HS-5 (cell line): ENCODE results near the gene TMTC2.

ENCODE experiments used
- DNase-seq: peaks from one replicate; pipeline ENCODE4 v3.0.0-alpha.2; 2012; ENCODE audit warnings: low read depth

Gene TMTC2

DNA sequence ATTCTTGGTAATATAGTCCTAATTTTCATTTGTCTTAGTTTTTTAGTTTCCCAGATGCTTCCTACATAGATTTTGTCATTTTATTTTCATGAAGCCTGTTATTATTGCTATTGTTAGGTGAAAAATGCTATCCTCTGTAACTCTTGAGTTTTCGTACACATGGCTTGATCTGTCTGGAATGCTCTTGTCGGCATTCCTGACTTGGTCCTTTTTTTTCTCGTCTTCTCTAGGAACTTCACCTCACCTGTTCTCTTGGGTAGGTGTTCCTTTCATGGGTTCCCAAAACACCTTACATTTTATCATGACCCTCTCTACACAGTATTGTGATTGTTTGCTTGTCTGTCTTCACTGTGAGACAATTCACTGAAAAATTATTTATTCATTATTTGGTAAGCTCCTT is 267.4 kb downstream of the TMTC2 start:
- no peak for DNase-seq

DNA sequence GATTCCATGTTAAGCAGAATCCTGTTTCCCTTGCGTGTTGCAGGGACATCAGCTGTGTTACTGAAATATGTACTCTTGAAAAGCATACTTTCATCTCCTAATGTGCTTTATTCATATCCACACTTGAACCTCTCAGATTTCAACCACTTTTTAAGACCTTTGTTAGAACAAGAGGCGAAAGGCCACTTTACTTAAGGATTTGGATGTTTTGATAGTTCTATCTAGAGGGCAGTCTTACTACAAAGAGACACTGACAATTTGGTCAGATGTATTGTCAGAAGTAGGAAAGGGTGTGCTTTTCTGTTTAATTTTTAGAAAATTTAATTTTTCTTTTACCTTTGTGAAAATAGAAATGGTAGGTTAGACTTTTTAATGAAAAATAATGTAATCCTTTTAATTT is 267.9 kb downstream of the TMTC2 start:
- DNase-seq, result no peak

DNA sequence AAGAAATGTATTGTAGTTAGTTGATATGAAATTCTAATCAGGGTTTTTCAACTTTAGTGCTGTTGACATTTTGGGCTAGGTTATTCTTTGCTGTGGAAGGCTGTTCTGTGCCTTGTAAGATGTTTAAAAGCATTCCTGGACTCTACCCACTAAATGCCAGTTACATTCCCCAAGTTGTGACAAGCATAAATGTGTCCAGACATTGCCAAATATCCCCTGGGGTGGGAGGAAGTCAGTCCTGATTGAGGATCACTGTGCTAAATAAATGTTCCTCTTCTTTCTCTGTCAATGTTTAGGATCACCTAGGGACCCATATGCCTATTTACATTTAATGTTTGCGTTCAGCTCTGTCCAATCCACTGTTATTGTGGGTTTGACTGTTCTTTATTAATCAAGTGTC is 268.3 kb downstream of the TMTC2 start:
- no peak for DNase-seq

DNA sequence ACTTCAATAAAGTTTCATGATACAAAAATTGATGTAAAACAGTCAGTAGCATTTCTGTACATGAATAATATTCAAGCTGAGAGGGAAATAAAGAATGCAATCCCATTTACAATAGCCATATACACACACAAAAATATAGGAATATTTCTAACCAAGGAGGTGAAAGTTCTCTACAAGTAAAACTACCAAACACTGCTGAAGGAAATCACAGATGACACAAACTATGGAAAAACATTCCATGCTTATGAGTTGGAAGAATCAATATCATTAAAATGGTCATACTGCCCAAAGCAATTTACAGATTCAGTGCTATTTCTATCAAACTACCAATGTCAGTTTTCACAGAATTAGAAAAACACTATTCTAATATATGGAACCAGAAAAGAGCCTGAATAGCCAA is 272.3 kb downstream of the TMTC2 start:
- no peak for DNase-seq

DNA sequence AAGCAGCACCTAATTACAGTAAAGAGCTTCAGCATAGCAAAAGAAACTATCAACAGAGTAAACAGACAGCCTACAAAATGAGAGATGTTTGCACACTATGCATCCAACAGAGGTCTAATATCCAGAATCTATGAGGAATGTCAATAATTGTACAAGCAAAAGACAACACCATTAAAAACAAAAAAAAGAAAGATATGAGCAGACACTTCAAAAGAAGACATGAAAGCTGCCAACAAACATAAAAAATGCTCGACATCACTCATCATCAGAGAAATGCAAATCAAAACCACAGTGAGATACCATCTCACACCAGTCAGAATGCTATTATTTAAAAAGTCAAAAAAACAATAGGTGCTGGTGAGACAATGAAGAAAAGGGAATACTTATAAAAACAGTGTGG is 273.1 kb downstream of the TMTC2 start:
- no peak for DNase-seq

DNA sequence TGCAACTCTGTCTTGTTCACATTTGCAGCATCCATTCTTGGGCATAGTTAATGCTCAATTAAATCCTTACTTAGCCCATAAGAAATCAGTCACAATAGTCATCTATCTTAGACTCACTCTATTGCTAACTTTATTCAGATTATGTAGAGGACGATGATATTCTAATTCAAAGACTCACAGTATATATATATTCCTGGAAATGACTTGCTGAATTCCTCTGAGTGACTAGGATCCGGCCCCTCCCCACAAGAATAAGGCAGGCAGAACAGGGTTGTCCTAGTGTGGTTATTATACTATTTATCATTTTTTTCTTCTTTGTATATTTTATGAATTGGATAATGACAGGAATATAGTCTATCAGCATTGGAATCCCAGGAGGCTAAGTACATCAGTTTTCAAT is 275.1 kb downstream of the TMTC2 start:
- DNase-seq, result no peak

DNA sequence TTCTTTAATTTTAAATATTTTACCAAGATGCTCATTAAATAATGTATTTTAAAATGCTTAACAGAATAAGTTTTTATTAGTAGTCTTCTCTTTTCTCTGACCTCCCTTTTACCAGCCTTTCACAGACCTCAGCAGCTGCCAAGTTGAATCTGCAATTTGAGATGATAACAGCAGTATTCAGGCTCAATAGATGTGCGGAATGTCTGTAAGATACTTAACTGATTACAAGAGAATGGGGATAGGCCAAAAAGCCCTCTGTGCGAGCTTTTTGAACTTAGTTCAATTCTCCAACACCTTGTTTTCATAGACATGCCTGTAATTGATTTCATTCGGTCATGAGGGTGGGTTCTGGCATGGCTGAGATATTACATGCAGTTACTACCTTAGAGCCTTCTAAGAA is 277.2 kb downstream of the TMTC2 start:
- DNase-seq, result no peak

DNA sequence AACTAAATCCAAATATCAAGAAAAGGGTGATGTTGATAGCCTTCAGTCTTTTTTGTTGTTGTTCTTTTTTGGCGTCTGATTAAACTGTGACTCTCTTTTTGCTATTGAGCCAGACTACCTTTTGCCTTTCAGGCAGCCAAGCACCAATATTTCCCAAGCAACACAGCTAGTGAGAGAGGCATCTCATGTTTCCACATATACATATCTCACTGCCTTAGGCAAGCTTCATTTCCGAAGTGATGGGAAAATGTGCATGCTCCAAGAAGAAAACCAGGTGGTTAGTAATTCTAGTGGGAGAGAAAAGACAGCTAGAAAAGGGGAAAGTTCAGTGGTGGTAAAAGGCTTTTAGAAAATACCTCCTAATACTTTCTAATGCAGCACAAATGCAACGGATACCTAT is 277.7 kb downstream of the TMTC2 start:
- DNase-seq, result no peak

DNA sequence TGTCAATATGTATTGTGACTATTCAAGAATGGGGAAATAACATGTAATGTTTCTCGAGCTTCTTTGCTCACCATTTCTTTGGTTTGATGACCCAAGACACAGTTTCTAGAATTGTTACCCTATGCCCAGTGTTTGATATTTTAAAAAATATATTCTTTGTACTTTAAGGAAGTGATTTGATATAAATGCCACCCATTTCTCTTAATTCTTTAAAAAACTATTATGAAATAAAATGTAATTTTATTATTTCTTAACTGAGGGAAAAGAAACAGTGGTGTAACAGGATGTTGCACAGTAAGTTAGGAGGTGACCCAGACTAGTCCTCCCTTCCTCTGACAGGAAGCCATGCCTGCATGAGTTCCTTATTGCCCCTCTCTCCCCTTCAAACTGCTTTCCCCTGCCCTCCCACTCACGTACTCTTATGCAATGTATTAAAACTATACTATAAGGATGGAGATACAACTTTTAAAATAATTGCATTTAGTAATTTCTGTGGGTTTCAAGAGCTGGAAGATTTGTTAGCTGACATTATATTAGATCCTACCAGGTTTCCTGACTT is 279.4 kb downstream of the TMTC2 start:
- no peak for DNase-seq

DNA sequence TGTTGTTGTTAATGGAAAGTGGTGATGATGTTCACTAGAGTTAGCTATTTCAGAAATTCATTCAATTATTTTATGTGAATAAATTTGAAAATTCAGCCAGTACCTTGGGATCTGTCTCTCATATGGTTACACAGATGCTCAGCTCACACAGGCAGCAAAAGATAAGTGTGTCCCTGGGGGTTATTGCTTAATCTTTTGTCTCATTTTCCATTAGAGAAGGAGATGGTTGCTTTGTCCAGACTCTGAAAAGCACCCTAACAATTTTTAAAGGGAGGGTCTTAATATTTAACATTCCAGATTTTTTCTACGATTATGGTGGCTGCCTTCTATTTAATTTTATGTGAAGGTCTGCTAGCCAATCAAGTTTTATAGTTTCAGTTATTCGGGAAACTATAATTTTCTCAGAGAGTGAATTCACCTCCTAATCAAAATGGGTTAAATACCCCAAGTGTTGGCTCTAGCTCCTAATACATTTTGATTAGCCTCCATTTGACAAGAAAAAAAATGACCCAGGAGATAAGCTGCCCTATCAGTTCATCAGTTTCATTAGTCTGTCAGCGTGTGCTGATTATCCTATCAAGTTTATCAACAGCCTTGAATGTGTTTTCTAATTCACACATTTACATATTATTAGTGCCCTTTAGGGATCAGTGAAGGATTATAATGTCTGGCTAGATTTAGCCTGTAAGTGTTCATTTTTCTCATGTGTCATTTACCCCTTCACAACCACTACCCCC is 282.1 kb downstream of the TMTC2 start:
- DNase-seq, result no peak

DNA sequence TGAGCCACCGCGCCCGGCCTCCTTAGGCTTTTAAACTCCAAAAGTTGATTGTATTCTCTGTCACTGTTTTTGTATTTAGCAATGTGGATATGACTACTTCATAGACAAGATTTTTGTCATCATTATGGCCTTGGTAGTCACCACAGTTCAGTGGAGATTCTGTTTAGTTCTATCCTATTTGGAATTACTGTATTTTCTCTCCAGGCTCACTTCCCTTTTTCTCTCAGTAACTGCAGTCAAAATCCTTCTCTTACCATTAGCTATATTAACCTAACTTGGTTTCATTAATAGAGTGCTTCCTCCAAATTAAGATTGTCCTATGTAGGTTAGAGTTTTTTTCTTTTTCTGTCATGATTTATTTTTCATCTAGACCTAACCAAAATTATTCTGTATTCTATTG is 283.9 kb downstream of the TMTC2 start:
- DNase-seq, result no peak

DNA sequence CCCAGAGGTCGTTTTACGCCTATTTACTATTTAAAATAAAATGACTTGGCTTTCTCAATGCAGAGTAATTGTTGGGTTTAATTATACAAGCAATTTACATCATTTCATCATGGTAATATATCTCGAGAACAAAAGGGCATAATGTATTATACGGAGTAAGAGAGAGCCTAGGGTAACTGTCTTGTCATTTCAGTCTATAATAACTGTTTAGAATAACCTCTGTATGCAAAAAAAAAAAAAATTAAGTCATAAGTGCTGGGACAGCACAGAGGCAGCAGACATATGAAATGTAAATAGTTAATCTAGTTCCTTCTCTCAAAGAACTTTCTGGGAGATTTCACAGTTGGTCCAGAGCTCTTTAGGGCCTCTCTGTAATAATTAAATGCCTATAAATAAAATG is 284.9 kb downstream of the TMTC2 start:
- no peak for DNase-seq

DNA sequence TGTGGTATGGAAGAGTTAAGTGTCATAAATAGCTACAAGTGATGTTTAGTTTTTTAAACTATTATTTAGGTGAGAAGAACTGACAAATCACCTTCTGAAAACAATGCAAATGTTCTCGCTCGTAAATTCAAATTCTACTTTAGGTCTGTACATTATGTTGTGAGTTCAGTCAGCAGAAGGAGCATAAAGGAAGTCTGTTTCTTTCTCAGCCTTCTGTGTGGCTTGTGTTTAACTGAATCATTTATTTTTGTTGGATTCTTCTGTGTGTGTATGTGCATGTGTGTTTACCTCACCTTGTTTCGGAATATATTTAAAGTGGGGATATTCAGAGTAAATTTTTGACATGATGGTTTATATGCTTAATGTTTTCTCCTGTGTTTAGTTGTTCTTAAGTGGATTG is 285.9 kb downstream of the TMTC2 start:
- no peak for DNase-seq

DNA sequence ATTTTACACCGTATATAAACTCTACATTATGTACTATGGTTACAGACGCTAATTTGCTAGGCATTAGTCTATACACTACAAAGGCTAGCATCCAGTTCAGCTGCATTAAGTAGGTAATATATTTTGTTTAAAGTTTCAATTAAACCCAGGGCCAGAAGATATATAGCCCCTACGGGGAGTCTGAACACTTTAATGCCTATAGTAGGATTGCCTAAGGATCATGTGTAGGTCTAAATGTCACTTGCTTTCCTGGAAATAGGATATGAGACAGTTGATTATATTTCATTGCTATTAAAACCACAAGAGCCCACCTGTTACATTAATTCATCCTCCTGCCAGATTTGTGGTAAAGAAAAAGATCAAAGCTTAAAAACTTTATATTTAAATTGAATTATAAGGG is 286.9 kb downstream of the TMTC2 start:
- no peak for DNase-seq

DNA sequence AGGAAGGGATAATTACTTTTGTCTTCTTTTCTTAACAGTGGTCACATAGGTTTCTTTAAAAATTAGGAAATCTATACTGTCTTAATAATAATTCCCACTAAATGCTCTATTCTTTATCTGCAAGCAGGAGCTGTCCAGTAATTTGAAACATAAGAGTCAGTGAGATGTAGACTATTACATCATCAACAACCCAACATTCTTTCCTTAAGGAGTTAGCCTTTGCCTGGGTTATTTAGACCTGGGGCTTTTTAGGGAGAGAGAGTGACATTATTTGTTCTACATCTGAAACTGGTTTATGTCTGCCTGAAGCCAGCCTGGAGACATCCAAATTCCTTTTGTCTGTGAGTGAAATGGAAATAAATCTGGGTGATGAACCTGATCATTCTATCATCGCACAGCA is 294.4 kb downstream of the TMTC2 start:
- DNase-seq, result no peak

DNA sequence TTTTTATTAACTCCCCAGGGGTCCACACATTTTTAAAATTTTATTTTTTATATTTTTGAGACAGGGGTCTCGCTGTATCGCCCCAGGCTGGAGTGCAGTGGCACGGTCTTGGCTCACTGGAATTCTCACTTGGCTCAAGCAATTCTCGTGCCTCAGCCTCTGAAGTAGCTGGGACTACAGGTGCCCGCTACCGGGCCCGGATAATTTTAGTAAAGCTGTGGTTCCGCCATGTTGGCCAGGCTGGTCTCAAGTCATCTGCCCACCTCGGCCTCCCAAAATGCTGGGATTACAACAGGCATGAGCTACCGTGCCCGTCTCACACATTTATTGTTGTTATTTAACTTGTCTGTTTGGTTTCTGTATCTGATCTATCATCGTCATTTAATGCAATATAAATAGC is 307.4 kb downstream of the TMTC2 start:
- no peak for DNase-seq

DNA sequence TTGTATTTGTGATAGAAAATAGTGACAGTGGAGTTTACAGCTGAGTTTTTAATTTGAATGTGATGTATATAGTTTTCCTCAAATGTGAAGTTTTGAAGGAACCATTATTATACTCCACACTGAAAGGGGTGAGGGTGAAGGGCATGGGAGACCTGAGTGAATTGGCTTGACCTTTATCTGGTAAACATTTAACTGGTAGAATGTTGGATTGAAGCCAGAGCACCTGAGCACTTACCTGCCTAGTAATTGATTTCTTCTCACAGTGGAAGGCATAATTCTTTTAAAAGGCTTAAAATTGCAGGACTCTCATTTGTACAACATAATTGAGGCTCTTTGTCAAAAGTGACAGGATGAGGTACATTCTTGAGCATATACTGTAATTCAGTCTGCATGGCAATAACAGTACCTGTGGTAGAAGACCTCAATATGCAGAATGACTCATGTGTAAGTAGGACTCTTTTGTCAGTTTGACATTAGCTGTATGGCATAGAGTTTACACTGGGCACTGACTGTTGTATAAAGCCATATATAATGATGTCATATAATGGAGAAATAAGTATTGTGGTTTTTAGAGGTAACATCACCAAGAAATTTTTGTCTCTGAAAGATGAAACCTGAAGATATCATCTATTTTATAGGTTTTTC is 309.6 kb downstream of the TMTC2 start:
- DNase-seq, result no peak

DNA sequence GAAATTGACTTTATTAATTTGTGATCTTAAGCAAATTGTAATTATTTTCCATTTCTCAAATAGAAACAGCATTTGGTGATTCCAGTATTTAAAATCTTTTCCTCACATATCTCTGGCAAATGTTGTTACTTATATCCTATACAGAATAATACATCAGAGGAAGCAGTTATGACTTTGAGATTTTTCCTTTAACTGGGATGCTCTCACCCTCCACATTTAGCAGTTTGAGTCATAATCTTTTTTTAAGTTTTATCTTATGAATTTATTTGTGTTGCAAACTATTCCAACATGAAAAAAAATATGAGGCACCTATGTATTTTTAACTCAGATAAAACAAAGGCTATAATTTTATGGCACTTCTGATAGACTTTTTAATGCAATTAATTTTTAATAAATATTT is 311.8 kb downstream of the TMTC2 start:
- no peak for DNase-seq

DNA sequence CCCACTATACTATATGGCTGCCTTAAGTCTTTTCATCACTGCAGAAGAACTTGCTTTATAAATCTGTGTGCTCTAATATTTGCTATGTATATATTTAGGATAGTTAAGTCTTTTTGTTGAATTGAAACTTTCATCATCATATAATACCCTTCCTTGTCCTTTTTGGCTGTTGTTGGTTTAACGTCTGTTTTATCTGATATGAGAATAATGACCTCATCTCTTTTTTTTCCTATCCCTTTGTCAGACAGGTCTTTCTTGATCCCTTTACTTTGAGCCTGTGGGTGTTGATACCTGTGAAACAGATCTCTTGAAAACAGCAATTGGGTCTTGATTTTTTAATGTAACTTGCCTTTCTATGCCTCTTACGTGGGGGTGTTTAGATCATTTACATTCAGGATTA is 316.3 kb downstream of the TMTC2 start:
- DNase-seq, result no peak

DNA sequence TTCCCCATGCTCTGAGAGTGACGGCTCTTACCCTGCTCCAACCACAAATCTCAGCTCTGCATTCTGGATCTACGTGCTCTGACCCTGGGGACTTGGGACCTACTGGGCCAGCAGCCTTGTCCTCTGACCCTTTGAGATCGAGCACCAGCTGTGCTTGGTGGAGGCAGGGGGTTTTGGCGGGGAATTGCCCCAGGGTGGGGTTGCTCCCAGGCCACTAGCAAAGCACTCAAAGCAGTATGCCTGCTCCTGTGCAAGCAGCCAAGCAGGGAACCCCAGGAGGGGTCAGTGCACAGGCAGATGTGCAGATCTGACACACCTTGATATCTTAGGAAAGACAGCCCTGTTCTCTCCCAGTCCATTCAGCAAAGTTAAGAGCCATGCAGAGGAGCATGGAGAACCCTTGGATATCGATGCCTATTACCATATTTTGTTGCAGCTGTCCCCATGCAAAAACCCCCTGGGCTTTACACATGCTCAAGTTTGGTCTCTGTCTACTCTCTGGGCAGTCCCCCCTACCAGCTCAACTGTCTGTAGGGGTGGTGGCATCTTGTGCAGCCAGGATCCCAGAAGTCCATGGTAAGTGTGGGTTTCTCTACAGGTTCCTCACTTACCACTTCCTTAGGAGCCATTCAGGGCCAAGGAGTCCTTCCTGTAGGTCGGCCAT is 319.0 kb downstream of the TMTC2 start:
- DNase-seq, result no peak

DNA sequence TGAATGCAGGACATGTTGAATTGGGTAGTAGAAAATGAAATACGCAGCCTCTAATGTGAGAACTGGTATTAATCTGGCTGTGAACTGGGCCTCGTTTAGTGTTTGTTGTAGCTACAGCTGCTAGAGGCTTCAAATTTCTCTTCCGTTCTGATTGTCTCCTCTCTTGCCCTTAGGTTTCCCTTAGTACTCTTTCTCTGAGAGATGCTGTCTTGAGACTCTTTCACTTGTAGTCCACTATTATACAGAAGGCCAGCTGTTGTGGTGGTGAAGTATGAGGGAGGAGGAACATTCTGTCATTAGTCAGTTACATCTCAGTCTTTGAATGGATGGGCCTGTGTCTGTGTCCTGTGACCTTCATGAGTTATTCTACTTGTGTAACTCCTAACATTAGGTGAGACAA is 322.0 kb downstream of the TMTC2 start:
- no peak for DNase-seq

DNA sequence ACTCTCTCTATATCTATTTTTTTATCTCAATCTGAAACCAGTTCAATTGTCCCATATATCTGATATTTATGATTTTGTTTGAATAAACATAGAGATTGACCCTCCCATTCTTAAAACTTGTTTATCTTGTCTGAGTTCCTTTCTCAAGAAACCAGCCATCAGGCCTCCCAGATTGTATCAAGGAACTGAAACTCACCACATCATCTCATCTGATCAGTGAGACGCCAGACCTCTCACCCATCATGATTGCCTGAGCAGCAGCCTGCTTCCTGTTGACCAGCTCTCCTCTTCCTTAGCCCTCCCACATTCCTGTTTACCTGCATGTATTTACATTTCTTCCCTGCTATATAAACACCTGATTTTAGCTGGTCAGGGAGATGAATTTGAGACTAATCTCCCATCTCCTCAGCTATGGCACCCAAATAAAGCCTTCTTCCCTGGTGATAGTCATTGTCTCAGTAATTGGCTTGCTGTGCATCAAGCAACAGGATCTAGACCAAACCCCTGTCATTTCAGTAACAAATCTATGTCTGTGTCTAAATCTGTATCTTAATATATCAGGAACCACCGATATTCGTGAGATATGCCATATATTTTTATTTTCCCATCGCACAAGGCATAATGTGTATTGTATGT is 323.6 kb downstream of the TMTC2 start:
- no peak for DNase-seq
